Measurements from ENCODE around the gene JAK3.

GRCh38 chr19:17862711-17863519 is 15.1 kb upstream of the JAK3 start:
- no peak for TF ChIP-seq CTCF (IDR thresholded peaks at IDR 0.05; ENCODE audit: low read length)
- no peak for TF ChIP-seq EZH2 (IDR thresholded peaks at IDR 0.05; ENCODE audit: borderline replicate concordance, low read length)
